K562 (cell line): ENCODE results near the gene NOC4L.

Source experiments
- BRCA1 ChIP-seq, 2 experiments: fragments of 450-650 bp in 1 of 2; sonication (generic) in 1 of 2; formaldehyde crosslinking in 1 of 2; IDR thresholded peaks; 2 replicates each; pipeline versions ENCODE4 v1.5.0 to v1.6.1; 2017 to 2020; ENCODE audit warnings: mild to moderate bottlenecking in 1 of 2, missing genetic modification reagents in 1 of 2
- CEBPB ChIP-seq: fragments of 450-650 bp; IDR thresholded peaks from 2 replicates; pipeline ENCODE4 v1.6.1; 2016; ENCODE audit warnings: missing genetic modification characterization, missing compliant biosample characterization
- CHD1 ChIP-seq: fragments of 200-600 bp; sonication (generic); IDR thresholded peaks from one replicate; pipeline ENCODE4 v1.6.1; 2012; ENCODE audit warnings: mild to moderate bottlenecking, moderate library complexity, low read length, inconsistent platforms
- ELF4 ChIP-seq: fragments of 450-650 bp; formaldehyde crosslinking; IDR thresholded peaks from 2 replicates; pipeline ENCODE4 v1.4.0; 2022; ENCODE audit warnings: missing genetic modification characterization
- MEF2A ChIP-seq: IDR thresholded peaks from 2 replicates; pipeline ENCODE4 v1.6.1; 2011; ENCODE audit warnings: low read depth, mild to moderate bottlenecking, low read length, moderate library complexity; ENCODE audit not compliant: control insufficient read depth
- NR1H2 ChIP-seq: sonication (generic); formaldehyde crosslinking; IDR thresholded peaks from 2 replicates; pipeline ENCODE4 v1.4.0; 2020; ENCODE audit warnings: mild to moderate bottlenecking, missing genetic modification reagents
- POLR2A ChIP-seq: fragments of 450-650 bp; conservative IDR thresholded peaks from 2 replicates; pipeline ENCODE4 v1.6.1; 2016
- RNF2 ChIP-seq: sonication (generic); IDR thresholded peaks from 2 replicates; pipeline ENCODE4 v1.6.1; 2016
- ZNF695 ChIP-seq: fragments of 450-650 bp; formaldehyde crosslinking; IDR thresholded peaks from 2 replicates; pipeline ENCODE4 v1.4.0; 2020; ENCODE audit warnings: mild to moderate bottlenecking, moderate library complexity
- TF ChIP-seq, protein P1 (sequence below): sonication (generic); formaldehyde crosslinking; IDR thresholded peaks from 2 replicates; pipeline ENCODE4 v1.8.1; 2022; ENCODE audit warnings: missing genetic modification reagents
- TF ChIP-seq, protein P2 (sequence below): fragments of 450-650 bp; IDR thresholded peaks from 2 replicates; pipeline ENCODE4 v1.6.1; 2016; ENCODE audit warnings: borderline replicate concordance
- TF ChIP-seq, protein P3 (sequence below), 3 experiments: IDR thresholded peaks in 2 of 3; conservative IDR thresholded peaks in 1 of 3; 2 replicates each; pipeline ENCODE4 v1.5.1; 2011 to 2012; ENCODE audit warnings: low read length in 3 of 3, mild to moderate bottlenecking in 3 of 3, control low read depth in 2 of 3, improper control_type of control experiment in 1 of 3, inconsistent platforms in 1 of 3, low read depth in 1 of 3, mixed read lengths in 1 of 3, moderate library complexity in 1 of 3; ENCODE audit not compliant: insufficient read depth in 2 of 3
- TF ChIP-seq, protein P4 (sequence below), 2 experiments: fragments of 150-350 bp in 1 of 2; IDR thresholded peaks; 2 replicates each; pipeline ENCODE4 v1.6.1; 2012 to 2016; ENCODE audit warnings: low read depth in 2 of 2, low read length in 2 of 2, mild to moderate bottlenecking in 1 of 2, moderate library complexity in 1 of 2
- TF ChIP-seq, protein P5 (sequence below): fragments of 450-650 bp; IDR thresholded peaks from 2 replicates; pipeline ENCODE4 v1.6.1; 2016; ENCODE audit warnings: low read depth

DNA sequence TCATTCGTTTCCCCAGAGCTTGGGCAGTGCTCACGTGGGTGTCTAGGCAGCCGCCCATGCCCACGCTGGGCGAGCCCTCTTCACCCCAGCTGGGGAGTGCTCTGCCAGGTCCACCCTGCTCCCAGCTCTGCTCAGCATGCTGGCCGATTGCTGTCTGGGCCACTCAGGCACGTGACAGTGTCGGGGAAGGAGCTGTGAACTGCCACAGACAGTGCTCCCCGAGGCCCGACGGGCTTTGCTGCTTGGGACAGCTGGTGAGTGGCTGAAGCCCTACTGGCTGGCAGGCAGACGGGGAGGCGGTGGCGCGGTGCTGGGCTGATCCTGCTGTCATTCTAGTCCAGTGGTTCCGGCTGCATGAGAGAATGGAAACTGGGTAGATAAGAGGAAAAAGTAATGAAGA, 15.8 kb downstream of the NOC4L start:
- TF ChIP-seq MEF2A (no peak), ZNF695 (CRISPR knock-in tag) (no peak), CHD1 (no peak), NR1H2 (CRISPR knock-in tag) (no peak), ELF4 (CRISPR knock-in tag) (no peak), RNF2 (no peak), POLR2A (no peak), CEBPB (no peak), BRCA1 (IDR thresholded peaks at IDR 0.05) (no peak), BRCA1 (CRISPR knock-in tag; IDR thresholded peaks at IDR 0.05) (no peak)
- TF ChIP-seq, protein P1, sequence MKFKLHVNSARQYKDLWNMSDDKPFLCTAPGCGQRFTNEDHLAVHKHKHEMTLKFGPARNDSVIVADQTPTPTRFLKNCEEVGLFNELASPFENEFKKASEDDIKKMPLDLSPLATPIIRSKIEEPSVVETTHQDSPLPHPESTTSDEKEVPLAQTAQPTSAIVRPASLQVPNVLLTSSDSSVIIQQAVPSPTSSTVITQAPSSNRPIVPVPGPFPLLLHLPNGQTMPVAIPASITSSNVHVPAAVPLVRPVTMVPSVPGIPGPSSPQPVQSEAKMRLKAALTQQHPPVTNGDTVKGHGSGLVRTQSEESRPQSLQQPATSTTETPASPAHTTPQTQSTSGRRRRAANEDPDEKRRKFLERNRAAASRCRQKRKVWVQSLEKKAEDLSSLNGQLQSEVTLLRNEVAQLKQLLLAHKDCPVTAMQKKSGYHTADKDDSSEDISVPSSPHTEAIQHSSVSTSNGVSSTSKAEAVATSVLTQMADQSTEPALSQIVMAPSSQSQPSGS (CRISPR knock-in tag): no peak
- TF ChIP-seq, protein P2, sequence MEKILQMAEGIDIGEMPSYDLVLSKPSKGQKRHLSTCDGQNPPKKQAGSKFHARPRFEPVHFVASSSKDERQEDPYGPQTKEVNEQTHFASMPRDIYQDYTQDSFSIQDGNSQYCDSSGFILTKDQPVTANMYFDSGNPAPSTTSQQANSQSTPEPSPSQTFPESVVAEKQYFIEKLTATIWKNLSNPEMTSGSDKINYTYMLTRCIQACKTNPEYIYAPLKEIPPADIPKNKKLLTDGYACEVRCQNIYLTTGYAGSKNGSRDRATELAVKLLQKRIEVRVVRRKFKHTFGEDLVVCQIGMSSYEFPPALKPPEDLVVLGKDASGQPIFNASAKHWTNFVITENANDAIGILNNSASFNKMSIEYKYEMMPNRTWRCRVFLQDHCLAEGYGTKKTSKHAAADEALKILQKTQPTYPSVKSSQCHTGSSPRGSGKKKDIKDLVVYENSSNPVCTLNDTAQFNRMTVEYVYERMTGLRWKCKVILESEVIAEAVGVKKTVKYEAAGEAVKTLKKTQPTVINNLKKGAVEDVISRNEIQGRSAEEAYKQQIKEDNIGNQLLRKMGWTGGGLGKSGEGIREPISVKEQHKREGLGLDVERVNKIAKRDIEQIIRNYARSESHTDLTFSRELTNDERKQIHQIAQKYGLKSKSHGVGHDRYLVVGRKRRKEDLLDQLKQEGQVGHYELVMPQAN: no peak
- TF ChIP-seq, protein P3, sequence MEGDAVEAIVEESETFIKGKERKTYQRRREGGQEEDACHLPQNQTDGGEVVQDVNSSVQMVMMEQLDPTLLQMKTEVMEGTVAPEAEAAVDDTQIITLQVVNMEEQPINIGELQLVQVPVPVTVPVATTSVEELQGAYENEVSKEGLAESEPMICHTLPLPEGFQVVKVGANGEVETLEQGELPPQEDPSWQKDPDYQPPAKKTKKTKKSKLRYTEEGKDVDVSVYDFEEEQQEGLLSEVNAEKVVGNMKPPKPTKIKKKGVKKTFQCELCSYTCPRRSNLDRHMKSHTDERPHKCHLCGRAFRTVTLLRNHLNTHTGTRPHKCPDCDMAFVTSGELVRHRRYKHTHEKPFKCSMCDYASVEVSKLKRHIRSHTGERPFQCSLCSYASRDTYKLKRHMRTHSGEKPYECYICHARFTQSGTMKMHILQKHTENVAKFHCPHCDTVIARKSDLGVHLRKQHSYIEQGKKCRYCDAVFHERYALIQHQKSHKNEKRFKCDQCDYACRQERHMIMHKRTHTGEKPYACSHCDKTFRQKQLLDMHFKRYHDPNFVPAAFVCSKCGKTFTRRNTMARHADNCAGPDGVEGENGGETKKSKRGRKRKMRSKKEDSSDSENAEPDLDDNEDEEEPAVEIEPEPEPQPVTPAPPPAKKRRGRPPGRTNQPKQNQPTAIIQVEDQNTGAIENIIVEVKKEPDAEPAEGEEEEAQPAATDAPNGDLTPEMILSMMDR (IDR thresholded peaks at IDR 0.05 in 2 of 3, conservative IDR thresholded peaks at IDR 0.05 in 1 of 3; ENCODE audit: insufficient read depth in 2 of 3, low read depth in 1 of 3, low read length in 3 of 3): no peak
- TF ChIP-seq, protein P4, sequence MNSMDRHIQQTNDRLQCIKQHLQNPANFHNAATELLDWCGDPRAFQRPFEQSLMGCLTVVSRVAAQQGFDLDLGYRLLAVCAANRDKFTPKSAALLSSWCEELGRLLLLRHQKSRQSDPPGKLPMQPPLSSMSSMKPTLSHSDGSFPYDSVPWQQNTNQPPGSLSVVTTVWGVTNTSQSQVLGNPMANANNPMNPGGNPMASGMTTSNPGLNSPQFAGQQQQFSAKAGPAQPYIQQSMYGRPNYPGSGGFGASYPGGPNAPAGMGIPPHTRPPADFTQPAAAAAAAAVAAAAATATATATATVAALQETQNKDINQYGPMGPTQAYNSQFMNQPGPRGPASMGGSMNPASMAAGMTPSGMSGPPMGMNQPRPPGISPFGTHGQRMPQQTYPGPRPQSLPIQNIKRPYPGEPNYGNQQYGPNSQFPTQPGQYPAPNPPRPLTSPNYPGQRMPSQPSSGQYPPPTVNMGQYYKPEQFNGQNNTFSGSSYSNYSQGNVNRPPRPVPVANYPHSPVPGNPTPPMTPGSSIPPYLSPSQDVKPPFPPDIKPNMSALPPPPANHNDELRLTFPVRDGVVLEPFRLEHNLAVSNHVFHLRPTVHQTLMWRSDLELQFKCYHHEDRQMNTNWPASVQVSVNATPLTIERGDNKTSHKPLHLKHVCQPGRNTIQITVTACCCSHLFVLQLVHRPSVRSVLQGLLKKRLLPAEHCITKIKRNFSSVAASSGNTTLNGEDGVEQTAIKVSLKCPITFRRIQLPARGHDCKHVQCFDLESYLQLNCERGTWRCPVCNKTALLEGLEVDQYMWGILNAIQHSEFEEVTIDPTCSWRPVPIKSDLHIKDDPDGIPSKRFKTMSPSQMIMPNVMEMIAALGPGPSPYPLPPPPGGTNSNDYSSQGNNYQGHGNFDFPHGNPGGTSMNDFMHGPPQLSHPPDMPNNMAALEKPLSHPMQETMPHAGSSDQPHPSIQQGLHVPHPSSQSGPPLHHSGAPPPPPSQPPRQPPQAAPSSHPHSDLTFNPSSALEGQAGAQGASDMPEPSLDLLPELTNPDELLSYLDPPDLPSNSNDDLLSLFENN (IDR thresholded peaks at IDR 0.05; ENCODE audit: low read depth in 2 of 2, low read length in 2 of 2): no peak
- TF ChIP-seq, protein P5, sequence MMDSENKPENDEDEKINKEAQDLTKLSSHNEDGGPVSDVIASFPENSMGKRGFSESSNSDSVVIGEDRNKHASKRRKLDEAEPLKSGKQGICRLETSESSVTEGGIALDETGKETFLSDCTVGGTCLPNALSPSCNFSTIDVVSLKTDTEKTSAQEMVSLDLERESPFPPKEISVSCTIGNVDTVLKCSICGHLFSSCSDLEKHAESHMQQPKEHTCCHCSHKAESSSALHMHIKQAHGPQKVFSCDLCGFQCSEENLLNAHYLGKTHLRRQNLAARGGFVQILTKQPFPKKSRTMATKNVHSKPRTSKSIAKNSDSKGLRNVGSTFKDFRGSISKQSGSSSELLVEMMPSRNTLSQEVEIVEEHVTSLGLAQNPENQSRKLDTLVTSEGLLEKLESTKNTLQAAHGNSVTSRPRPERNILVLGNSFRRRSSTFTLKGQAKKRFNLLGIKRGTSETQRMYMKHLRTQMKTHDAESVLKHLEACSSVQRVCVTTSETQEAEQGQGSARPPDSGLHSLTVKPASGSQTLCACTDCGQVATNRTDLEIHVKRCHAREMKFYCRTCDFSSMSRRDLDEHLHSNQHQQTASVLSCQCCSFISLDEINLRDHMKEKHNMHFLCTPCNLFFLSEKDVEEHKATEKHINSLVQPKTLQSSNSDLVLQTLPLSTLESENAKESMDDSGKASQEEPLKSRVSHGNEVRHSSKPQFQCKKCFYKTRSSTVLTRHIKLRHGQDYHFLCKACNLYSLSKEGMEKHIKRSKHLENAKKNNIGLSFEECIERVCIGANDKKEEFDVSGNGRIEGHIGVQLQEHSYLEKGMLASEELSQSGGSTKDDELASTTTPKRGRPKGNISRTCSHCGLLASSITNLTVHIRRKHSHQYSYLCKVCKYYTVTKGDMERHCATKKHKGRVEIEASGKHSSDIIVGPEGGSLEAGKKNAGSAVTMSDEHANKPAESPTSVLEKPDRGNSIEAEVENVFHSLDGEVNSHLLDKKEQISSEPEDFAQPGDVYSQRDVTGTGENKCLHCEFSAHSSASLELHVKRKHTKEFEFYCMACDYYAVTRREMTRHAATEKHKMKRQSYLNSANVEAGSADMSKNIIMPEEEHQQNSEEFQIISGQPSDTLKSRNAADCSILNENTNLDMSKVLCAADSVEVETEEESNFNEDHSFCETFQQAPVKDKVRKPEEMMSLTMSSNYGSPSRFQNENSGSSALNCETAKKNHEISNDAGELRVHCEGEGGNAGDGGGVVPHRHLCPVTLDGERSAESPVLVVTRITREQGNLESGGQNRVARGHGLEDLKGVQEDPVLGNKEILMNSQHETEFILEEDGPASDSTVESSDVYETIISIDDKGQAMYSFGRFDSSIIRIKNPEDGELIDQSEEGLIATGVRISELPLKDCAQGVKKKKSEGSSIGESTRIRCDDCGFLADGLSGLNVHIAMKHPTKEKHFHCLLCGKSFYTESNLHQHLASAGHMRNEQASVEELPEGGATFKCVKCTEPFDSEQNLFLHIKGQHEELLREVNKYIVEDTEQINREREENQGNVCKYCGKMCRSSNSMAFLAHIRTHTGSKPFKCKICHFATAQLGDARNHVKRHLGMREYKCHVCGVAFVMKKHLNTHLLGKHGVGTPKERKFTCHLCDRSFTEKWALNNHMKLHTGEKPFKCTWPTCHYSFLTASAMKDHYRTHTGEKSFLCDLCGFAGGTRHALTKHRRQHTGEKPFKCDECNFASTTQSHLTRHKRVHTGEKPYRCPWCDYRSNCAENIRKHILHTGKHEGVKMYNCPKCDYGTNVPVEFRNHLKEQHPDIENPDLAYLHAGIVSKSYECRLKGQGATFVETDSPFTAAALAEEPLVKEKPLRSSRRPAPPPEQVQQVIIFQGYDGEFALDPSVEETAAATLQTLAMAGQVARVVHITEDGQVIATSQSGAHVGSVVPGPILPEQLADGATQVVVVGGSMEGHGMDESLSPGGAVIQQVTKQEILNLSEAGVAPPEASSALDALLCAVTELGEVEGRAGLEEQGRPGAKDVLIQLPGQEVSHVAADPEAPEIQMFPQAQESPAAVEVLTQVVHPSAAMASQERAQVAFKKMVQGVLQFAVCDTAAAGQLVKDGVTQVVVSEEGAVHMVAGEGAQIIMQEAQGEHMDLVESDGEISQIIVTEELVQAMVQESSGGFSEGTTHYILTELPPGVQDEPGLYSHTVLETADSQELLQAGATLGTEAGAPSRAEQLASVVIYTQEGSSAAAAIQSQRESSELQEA: no peak
